Lung (tissue), 12 donors: ENCODE results near the gene GRHL1. TPM values are rescaled to one million over a fixed set of nuclear protein-coding genes. Genes with fewer than 3 reads are reported as not detected.

Source experiments
- ATAC-seq: fragments of 200-7000 bp; cut with Tn5 transposase; one replicate; pipeline ENCODE4 v1.9.1; 2020; ENCODE audit warnings: moderate number of reproducible peaks; ENCODE audit not compliant: insufficient read depth, low FRiP score
- DNase-seq, 3 donors: peaks; one replicate each; pipeline ENCODE4 v3.0.0-alpha.2; 2013 to 2017
- H3K27ac ChIP-seq, 2 donors: one replicate each; pipeline ENCODE4 v1.5.1; 2013; ENCODE audit warnings: mild to moderate bottlenecking in 2 of 2, moderate library complexity in 2 of 2, control low read depth in 1 of 2, inconsistent platforms in 1 of 2, low read depth in 1 of 2, low read length in 1 of 2
- H3K27me3 ChIP-seq, 3 donors: one replicate each; pipeline ENCODE4 v1.5.1; 2013; ENCODE audit warnings: low read length in 2 of 3; ENCODE audit not compliant: control insufficient read depth in 3 of 3, insufficient read depth in 3 of 3
- H3K36me3 ChIP-seq, 4 donors: one replicate each; pipeline ENCODE4 v1.5.1; 2013; ENCODE audit warnings: low read length in 4 of 4, mild to moderate bottlenecking in 1 of 4, moderate library complexity in 1 of 4; ENCODE audit not compliant: control insufficient read depth in 4 of 4, insufficient read depth in 4 of 4
- H3K4me1 ChIP-seq, 5 donors: one replicate each; pipeline ENCODE4 v1.5.1; 2013; ENCODE audit warnings: low read length in 5 of 5, mild to moderate bottlenecking in 2 of 5, moderate library complexity in 1 of 5; ENCODE audit not compliant: control insufficient read depth in 5 of 5, insufficient read depth in 5 of 5
- H3K4me3 ChIP-seq: one replicate; pipeline ENCODE4 v1.5.1; 2013; ENCODE audit warnings: mild to moderate bottlenecking, control low read depth, moderate library complexity
- H3K9ac ChIP-seq, 2 donors: one replicate each; pipeline ENCODE4 v1.5.1; 2013; ENCODE audit warnings: low read length in 2 of 2, control low read depth in 1 of 2; ENCODE audit not compliant: insufficient read depth in 1 of 2
- H3K9me3 ChIP-seq, 4 donors: one replicate each; pipeline ENCODE4 v1.5.1; 2013; ENCODE audit warnings: low read length in 3 of 4, mild to moderate bottlenecking in 1 of 4, moderate library complexity in 1 of 4; ENCODE audit not compliant: control insufficient read depth in 4 of 4, insufficient read depth in 3 of 4
- WGBS, 2 donors: extraction: QIAGEN DNeasy Blood & Tissue Kit; methylation state at CpG; one replicate each; pipeline ENCODE4 v1.1.7; 2013; 5-methylcytosine and 5-hydroxymethylcytosine counted together
- polyA plus RNA-seq, 2 donors: library from polyadenylated mRNA; stranded (reverse); fragments of 200-250 nt; gene quantifications; one replicate each; pipeline ENCODE4 v1.2.1, GENCODE V29; 2013
- total RNA-seq, 2 donors: library from RNA; depleted of rRNA in 1 of 2; stranded (reverse); fragments of >200 nt in 1 of 2; gene quantifications; one replicate each; pipeline ENCODE4 v1.2.1, GENCODE V29; 2014 to 2021
- TF ChIP-seq, protein P1 (sequence below): IDR thresholded peaks from 2 replicates; pipeline ENCODE4 v1.5.1; 2012; ENCODE audit warnings: mild to moderate bottlenecking; ENCODE audit errors: control extremely low read depth, extremely low read depth
- donor health status: control.
- donor health status: control.
- donor health status: Bipolar disorder and iron deficiency.
- donor health status: healthy.
- donor health status: DM: yes; HTN: yes; CAD: no.

Gene GRHL1
- total and polyA plus RNA-seq, 4 donors = 1.8 to 13.6 (median 5.6) TPM

DNA sequence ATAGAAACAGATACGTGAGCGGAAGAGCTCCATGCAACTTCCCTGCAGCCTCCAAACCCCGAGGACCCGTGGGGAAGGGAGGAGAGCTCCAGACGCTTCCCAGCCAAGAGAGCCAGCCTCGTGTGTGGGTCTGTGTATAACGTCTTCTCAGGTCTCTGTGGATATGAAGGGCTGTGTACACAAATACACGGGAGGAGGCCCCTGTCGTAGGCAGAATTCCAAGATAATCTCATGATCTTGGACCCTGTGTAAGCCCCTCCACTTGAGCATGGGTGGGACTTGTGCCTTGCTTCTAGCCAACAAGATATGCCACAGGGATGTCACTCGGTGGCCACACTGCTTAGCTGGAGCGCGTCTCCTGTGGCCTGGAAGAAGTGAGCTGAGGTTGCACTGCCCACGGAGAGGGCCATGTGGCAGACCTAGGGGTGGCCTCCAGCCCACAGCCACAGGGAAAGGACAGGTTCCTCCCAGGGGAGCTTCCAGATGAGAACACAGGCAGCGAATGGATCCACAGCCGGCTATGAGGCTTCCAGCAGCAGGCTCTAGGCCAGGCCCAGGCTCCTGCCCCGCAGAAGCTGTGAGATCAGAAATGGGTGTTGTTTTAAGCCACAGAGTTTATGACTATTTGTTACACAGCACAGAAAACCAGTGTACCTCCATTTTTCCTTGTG, 76.3 kb downstream of the GRHL1 start:
- Histone ChIP-seq H3K27ac (peak overlapping the region in 1 of 2 donors; percentile 94), H3K27me3 (no peaks in the 10 kb centered on the region), H3K9me3 (no peaks in the 10 kb centered on the region), H3K4me3 (no peak overlapping the region), H3K36me3 (no peaks in the 10 kb centered on the region), H3K4me1 (peaks cover 0 to 13% (median 9%) of the 10 kb centered on the region in 5 donors), H3K9ac (no peak overlapping the region)
- DNase-seq (no peak), ATAC-seq (no peak)
- TF ChIP-seq, protein P1, sequence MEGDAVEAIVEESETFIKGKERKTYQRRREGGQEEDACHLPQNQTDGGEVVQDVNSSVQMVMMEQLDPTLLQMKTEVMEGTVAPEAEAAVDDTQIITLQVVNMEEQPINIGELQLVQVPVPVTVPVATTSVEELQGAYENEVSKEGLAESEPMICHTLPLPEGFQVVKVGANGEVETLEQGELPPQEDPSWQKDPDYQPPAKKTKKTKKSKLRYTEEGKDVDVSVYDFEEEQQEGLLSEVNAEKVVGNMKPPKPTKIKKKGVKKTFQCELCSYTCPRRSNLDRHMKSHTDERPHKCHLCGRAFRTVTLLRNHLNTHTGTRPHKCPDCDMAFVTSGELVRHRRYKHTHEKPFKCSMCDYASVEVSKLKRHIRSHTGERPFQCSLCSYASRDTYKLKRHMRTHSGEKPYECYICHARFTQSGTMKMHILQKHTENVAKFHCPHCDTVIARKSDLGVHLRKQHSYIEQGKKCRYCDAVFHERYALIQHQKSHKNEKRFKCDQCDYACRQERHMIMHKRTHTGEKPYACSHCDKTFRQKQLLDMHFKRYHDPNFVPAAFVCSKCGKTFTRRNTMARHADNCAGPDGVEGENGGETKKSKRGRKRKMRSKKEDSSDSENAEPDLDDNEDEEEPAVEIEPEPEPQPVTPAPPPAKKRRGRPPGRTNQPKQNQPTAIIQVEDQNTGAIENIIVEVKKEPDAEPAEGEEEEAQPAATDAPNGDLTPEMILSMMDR = no peak
- 92 to 96% methylated on average over 16 of the region's 16 CpGs for WGBS, 2 donors

DNA sequence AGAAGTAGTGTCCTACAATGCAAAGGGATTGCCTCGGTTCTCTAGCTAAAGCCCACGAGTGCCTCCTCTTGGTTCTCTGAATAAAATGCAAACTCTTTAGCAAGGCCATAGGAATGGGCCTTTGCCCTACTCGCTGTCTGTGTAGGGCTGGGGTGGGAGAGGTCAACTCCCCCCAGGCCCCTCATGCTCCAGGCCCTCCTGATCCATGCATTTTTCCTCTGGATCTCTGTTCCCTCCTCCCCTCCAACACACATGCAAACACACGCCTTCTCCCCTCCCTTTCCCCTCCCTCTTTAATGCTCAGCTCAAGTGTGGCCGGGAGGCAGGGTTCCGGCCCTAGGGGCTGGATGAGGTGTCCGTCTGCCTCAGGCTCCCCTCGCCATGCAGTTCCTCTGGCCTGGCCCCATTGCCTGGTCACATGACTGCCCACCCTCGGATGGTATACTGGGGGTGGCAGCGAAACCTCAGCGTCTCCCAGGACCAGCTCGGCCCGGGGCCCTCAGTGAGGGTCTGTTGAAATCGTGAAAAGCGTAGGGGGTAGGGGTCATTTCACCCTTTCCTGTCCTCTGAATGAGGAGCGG, 77.0 kb downstream of the GRHL1 start:
- no peaks in the 10 kb centered on the region for H3K9me3 ChIP-seq
- H3K27ac ChIP-seq = peak overlapping the region; percentile 51 to 94
- peaks cover 0 to 13% (median 9%) of the 10 kb centered on the region in 5 donors for H3K4me1 ChIP-seq
- ATAC-seq = no peak
- H3K36me3 ChIP-seq = no peaks in the 10 kb centered on the region
- WGBS, 2 donors = 71 to 72% methylated on average over 16 of the region's 16 CpGs
- H3K27me3 ChIP-seq = no peaks in the 10 kb centered on the region
- H3K4me3 ChIP-seq = no peak overlapping the region
- DNase-seq = peak in 1 of 3 donors; percentile 39
- TF ChIP-seq, protein P1 = no peak
- H3K9ac ChIP-seq = no peak overlapping the region

DNA sequence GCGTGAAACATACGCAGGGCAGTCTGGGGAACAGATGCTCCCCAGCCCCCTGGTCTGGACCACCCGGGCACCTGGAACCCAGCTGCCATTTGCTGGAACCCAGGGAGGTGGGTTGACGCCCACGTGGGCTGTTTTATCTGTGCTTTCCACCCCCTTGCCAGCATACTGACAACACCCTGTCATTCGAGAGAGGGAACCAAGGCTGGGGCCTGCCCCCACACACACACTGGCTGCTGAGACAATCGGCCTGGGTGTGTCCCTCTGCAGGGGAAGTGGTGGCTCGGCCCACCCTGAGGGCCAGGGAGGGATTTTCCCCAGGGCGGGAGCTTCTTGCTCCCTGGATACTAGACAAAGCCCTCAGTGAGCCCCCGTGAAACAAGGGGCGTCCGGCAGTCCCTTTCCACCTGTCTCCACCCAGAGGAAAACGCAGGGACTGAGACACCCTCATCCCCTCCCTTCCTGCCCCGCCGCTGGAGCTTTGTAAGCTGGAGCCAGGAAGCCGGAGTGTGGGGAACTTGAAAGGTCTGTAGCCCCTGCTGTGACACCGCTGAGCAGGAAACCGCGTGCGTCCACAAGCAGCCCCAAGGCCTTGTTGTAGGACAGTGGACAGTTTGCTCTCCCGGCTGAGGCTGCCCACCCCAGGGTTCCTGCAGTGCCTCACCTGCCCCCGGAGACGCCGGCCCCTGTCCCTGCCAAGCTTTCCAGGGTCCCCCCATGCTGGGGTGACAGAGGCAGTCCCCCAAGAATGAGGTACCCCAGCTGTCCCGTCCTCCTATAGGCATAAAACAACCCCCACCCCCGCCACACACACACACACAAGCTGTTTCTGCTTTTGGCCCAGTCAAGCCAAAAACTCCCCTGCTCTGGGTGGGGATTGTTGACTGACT, 77.7 kb downstream of the GRHL1 start:
- H3K9ac ChIP-seq = no peak overlapping the region

More for the DNA sequence above, 77.7 kb downstream of the GRHL1 start:
- H3K36me3 ChIP-seq = no peaks in the 10 kb centered on the region
- TF ChIP-seq, protein P1 = no peak
- H3K4me3 ChIP-seq = no peak overlapping the region
- ATAC-seq (peak; percentile 73), DNase-seq (peak; percentile 65 to 79 (median 66))
- H3K9me3 ChIP-seq = no peaks in the 10 kb centered on the region
- H3K4me1 ChIP-seq = peaks cover 0 to 13% (median 9%) of the 10 kb centered on the region in 5 donors
- H3K27ac ChIP-seq = peak overlapping the region; percentile 64 to 94
- H3K27me3 ChIP-seq = no peaks in the 10 kb centered on the region
- WGBS, 2 donors = 23 to 24% methylated on average over 24 to 26 of the region's 26 CpGs
